ENCODE data around the gene ANKRD66.

DNA sequence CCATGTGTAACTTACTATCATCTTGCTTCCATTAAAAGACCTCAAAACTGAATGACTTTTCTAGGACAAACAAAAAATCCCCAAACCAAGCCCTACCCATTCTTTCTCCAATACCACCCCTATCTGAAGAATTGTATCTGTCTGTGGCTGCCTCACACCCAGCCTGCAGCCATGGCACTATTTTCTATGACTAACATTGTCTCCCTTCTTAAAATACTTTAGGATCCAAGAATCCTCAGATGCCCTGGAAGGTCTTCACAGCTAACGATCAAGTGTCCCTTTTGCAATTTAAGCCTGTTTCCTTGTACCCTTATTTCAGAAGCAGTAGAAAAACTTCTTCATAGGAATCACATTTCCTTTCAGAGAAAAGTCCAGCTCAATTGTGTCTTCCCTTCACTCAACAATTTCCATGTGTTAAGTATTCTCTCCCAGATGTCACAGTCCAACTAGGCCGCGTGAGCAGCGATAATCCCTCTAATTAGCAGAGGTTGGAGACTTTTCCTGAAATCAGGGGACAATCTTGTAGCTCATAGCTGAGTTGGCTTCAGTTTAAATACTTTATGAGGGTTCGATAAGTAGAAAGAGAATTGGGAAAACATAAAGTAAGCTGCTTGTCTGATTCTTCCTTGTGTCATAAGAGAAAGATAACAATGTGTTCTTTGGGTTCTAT lies 41.3 kb downstream of the ANKRD66 start:
- TF ChIP-seq, protein P1, sequence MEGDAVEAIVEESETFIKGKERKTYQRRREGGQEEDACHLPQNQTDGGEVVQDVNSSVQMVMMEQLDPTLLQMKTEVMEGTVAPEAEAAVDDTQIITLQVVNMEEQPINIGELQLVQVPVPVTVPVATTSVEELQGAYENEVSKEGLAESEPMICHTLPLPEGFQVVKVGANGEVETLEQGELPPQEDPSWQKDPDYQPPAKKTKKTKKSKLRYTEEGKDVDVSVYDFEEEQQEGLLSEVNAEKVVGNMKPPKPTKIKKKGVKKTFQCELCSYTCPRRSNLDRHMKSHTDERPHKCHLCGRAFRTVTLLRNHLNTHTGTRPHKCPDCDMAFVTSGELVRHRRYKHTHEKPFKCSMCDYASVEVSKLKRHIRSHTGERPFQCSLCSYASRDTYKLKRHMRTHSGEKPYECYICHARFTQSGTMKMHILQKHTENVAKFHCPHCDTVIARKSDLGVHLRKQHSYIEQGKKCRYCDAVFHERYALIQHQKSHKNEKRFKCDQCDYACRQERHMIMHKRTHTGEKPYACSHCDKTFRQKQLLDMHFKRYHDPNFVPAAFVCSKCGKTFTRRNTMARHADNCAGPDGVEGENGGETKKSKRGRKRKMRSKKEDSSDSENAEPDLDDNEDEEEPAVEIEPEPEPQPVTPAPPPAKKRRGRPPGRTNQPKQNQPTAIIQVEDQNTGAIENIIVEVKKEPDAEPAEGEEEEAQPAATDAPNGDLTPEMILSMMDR (IDR thresholded peaks at IDR 0.05 in 2 of 3, conservative IDR thresholded peaks at IDR 0.05 in 1 of 3; ENCODE audit: borderline replicate concordance in 1 of 3, insufficient read depth in 1 of 3, low read depth in 2 of 3, low read length in 2 of 3) = no peak
- TF ChIP-seq ZFX (IDR thresholded peaks at IDR 0.05) = no peak
- no peak for TF ChIP-seq YY1 (IDR thresholded peaks at IDR 0.05; ENCODE audit: extremely low read depth, insufficient replicate concordance, low read depth, low read length)
- TF ChIP-seq CEBPB (IDR thresholded peaks at IDR 0.05; ENCODE audit: low read depth) = no peak
- TF ChIP-seq, protein P2, sequence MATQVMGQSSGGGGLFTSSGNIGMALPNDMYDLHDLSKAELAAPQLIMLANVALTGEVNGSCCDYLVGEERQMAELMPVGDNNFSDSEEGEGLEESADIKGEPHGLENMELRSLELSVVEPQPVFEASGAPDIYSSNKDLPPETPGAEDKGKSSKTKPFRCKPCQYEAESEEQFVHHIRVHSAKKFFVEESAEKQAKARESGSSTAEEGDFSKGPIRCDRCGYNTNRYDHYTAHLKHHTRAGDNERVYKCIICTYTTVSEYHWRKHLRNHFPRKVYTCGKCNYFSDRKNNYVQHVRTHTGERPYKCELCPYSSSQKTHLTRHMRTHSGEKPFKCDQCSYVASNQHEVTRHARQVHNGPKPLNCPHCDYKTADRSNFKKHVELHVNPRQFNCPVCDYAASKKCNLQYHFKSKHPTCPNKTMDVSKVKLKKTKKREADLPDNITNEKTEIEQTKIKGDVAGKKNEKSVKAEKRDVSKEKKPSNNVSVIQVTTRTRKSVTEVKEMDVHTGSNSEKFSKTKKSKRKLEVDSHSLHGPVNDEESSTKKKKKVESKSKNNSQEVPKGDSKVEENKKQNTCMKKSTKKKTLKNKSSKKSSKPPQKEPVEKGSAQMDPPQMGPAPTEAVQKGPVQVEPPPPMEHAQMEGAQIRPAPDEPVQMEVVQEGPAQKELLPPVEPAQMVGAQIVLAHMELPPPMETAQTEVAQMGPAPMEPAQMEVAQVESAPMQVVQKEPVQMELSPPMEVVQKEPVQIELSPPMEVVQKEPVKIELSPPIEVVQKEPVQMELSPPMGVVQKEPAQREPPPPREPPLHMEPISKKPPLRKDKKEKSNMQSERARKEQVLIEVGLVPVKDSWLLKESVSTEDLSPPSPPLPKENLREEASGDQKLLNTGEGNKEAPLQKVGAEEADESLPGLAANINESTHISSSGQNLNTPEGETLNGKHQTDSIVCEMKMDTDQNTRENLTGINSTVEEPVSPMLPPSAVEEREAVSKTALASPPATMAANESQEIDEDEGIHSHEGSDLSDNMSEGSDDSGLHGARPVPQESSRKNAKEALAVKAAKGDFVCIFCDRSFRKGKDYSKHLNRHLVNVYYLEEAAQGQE (IDR thresholded peaks at IDR 0.05; ENCODE audit: low read depth) = no peak
- TF ChIP-seq EGR1 (IDR thresholded peaks at IDR 0.05; ENCODE audit: low read depth) = no peak
- no peak for TF ChIP-seq EZH2phosphoT487 (IDR thresholded peaks at IDR 0.05; ENCODE audit: borderline replicate concordance)
